ENCODE data around the gene ZBTB20.
"Not testable (repeated sequence)": the region's sequence is repeated elsewhere in the genome, so short reads cannot be mapped to it uniquely, and the experiment has no call there.

ZBTB20 gene

GRCh38 chr3:114831861-114832260 lies 315.2 kb downstream of the ZBTB20 start:
- no peak for DNase-seq (ENCODE audit: low spot score)

DNA sequence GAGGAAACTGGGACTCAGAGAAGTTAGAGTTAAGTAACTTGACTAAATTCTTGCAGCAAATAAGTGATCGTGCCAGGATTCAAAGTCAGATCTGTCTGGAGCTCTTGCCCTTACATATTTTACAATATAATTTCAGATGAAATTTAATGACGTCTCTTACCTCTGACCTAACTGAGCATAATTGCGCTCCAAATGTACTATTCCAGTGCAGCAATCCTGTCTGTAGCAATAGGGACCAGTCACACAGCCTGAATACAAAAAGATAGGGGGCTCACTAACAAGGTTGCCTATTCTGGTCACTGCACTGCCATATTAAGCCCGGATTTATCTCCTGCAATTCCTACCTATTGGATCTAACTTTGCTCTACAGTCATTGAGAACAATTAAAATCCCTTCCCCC lies 316.4 kb downstream of the ZBTB20 start:
- no peak for DNase-seq (ENCODE audit: low spot score)

- no peak for DNase-seq (ENCODE audit: low spot score)
Measured at GRCh38 chr3:114829783-114830182, 317.3 kb downstream of the ZBTB20 start.

DNA sequence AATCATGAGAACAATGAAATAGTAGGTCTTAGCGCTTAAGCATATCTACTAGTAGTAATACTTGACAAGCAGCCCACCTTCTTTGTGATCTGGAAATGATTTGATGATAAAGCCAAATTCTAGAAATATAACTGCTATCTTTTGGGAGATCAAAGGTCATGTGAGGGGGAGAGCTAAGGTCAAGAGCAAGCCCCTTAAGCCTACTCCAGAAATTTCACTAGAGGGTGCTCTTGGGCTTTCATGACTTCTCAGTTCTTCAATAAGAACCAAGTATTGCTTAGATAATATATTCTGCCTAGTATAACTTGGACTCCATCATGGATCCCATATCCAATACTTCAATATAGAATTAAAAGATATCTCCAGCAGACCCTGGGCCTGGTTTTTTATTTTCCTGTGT lies 319.6 kb downstream of the ZBTB20 start:
- peak; percentile 34 for DNase-seq (ENCODE audit: low spot score)

DNA sequence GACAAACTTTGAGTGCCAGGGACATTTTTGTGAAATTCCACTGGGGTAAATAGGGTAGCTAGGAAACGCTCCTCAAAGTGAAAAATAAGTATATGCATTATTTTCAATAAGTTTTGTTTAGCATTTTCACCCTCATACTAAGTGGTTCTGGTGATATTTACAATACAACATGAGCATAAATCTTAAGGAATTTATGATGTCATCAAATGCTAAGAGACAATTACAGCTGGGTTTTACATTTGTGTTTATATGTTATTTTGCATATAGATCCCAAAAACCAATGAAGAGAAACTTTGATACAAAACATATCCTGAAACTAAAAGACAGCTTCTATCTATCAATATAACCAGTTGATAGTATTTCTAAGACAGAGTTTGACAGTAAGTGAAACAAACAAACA lies 323.1 kb downstream of the ZBTB20 start:
- no peak for DNase-seq (ENCODE audit: low spot score)

GRCh38 chr3:114823061-114823460 lies 324.0 kb downstream of the ZBTB20 start:
- DNase-seq (ENCODE audit: low spot score), result no peak

GRCh38 chr3:114816052-114816451 lies 331.0 kb downstream of the ZBTB20 start:
- DNase-seq (ENCODE audit: low spot score), result no peak

DNA sequence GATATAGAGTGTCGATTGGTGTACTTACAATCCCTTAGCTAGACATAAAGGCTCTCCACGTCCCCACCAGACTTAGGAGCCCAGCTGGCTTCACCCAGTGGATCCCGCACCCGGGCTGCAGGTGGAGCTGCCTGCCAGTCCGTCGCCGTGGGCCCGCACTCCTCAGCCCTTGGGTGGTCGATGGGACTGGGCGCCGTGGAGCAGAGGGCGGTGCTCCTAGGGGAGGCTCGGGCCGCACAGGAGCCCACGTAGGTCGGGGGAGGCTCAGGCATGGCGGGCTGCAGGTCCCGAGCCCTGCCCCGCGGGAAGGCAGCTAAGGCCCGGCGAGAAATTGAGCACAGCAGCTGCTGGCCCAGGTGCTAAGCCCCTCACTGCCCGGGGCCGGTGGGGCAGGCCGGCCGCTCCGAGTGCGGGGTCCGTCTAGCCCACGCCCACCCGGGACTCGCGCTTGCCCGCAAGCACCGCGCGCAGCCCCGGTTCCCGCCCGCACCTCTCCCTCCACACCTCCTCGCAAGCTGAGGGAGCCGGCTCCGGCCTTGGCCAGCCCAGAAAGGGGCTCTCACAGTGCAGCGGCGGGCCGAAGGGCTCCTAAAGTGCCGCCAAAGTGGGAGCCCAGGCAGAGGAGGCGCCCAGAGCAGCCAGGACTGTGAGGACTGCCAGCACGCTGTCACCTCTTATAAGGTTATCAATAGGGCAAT lies 334.4 kb downstream of the ZBTB20 start:
- DNase-seq (ENCODE audit: low spot score), result not testable (repeated sequence)

DNA sequence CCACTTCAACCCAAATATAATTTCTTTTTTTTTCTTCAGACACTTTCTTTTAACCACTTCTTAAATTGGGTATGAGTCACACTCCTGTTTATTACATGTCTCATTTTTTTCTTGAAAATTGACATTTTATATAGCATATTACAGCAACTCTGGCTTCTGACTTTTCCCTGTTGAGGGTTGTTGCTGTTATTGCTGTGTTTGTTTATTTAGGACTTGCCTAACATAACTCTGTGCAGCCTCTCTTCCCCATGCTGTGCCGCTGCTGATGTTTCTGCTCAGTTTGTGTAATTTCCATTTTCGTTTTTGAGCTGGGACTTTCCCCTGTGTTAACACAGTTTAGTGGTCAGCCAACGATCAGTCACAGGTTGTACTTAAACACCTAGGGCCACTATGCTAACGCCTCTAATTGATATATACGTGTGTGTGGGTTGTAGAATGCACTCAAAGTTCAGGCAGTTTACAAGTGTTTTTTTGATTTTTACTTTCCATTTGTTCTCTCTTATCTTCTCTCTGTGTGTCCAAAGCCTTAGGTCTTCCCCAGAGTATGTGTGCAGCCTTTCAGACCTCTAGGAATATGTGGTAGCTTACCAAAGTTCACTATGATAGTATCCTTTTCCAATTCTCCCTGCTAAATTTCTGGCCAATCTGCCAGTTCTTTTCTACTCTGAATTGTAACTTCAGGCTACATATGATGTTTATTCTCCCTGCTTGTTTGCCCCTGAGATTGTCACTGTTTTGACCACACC lies 337.2 kb downstream of the ZBTB20 start:
- DNase-seq (ENCODE audit: low spot score), result no peak

DNA sequence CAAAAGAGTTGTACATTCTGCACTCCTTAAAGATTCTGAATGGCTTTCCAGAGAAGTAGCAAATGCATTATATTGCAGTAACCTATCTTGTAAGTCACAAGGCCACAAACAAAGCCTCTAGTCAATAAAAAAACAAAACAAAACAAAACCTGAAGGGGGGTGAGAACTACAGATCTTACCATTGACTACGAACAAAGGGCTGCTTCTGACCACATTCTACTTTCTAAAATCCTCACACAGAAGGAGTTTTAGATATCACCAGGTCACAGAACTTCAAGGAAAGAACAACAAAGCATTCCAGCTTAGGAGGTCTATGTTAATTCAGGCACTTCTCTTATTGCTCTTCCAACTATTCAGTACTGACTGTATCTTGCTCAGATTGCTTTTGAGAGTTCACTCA lies 343.0 kb downstream of the ZBTB20 start:
- DNase-seq (ENCODE audit: low spot score), result no peak

- DNase-seq (ENCODE audit: low spot score), result no peak
Measured at GRCh38 chr3:114803042-114803695, 343.9 kb downstream of the ZBTB20 start.

GRCh38 chr3:114800272-114801031 lies 346.6 kb downstream of the ZBTB20 start:
- no peak for DNase-seq (ENCODE audit: low spot score)

DNA sequence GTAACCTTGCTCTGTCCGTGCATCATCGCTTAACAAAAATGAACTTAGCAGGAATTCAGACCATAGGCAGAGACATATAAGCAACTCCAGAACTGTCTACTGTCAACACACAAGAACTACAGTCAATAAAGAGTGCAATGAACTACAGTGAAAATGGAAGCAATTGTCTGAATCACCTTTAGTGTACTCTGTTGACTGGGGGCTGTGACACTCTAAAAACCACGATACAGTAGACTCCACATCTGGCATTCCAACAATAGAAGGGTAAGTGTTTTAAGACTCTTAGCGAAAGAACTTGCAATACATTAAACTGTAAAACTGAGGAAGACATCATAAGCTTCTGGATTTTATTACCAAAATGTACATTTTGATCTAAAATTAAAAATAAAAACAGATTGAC lies 347.3 kb downstream of the ZBTB20 start:
- DNase-seq (ENCODE audit: low spot score), result no peak

- DNase-seq (ENCODE audit: low spot score), result no peak
Measured at GRCh38 chr3:114796796-114797195, 350.3 kb downstream of the ZBTB20 start.

- no peak for DNase-seq (ENCODE audit: low spot score)
Measured at GRCh38 chr3:114794894-114795630, 352.0 kb downstream of the ZBTB20 start.

- DNase-seq (ENCODE audit: low spot score), result no peak
Measured at GRCh38 chr3:114792159-114792918, 354.7 kb downstream of the ZBTB20 start.

DNA sequence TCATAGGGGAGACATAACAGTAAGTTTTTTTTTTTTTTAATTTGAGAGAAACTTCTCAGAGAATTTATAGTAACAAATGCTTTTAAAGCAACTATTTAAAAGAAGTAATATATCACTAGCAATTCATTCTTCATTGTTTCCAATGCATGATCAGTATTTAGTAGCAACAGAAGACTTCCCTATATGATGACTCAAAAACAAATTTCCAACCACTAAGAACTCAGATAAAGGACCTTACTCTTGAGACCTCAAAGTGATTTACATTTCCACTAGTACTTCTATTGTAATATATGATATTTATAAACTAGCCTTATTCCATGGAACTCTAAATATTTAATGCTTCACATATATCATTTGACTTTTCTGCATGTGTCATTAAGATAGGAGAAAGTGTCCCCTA lies 356.3 kb downstream of the ZBTB20 start:
- DNase-seq (ENCODE audit: low spot score), result no peak

DNA sequence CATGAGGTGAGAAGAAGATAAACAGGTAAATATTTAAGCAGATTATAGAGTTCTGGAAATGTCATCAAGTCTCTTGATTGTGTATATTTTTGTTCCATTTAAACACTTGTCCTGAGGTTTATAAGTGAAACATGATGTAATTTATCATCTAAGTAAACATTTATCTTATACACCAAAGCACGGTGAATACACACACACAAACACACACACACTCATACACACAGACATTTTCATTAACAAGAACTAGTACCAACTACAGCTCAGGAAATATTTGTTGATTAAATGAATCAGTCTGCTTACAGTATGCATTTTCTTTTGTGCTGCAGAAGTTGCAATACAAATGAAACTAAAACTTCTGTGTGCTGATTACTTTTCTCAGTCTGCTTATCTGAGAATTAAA lies 357.3 kb downstream of the ZBTB20 start:
- DNase-seq (ENCODE audit: low spot score), result no peak

DNA sequence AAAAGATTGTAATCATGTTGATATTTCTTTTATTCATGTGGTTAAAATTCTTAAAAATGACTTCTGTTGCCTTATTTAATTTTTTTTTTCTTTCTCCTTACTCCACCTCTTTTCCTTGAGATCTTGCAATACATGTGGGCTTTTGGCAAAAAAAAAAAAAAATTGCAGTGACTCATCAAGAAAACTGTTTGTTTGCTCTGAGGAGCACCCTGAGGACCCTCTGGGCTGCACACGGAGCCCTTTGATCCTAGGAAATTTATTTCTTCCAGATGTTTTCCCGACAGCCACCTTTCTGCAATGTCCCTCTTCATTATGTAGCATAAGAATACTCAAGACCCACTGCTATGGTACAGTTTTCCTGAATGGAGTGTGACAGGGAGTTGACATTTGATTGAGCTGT lies 371.7 kb downstream of the ZBTB20 start:
- no peak for DNase-seq (ENCODE audit: low spot score)

- DNase-seq (ENCODE audit: low spot score), result no peak
Measured at GRCh38 chr3:114770874-114771273, 376.2 kb downstream of the ZBTB20 start.

DNA sequence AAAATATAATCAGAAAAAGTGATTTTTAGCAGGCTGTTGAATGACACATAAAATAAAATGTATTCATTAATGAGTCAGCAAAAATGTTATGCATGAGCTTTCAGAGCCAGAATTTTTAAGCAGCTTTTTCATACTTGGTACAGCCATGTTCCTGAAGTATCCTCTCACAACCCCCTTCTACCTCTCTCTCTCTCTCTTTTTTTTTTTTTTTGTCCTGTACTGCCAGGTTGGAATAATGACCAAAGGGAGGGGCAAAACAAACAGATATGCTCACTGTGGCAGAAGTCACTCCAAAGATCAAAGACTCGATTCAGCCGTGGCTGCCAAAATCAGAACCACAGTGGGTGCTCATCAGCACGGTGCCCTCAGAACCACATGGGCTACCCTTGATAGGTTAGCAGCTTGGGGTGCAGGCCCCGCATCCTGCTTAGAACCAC lies 383.0 kb downstream of the ZBTB20 start:
- DNase-seq (ENCODE audit: low spot score), result no peak

Data from hematopoietic multipotent progenitor cell treated with erythropoietin and hydrocortisone succinate and interleukin-3 and kit ligand, for 17 days (in vitro differentiated cells).